CD1c-positive myeloid dendritic cell (primary cell): Measurements from ENCODE around the gene ANTXRL.
"Not testable (repeated sequence)": the region's sequence is repeated elsewhere in the genome, so short reads cannot be mapped to it uniquely, and the experiment has no call there.

Experiments
- DNase-seq: peaks from one replicate; pipeline ENCODE4 v3.0.0-alpha.2; 2016; ENCODE audit errors: extremely low spot score

Gene ANTXRL

DNA sequence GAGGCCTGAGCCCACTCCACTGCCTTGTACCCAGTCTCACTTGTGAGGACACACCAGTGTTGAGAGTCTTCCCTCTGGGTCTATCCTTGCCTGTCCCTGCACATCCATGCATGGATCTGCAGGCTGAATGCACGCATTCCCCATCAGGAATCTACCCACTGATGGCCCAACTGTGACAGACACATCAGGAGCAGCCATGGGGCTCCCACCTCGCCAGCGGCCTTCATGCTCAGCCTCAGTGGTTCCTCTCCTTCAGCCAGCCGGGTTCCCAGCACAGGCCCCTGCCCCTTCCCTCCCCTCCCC is 21.3 kb downstream of the ANTXRL start:
- no peak for DNase-seq

- DNase-seq = no peak
These were observed 22.1 kb downstream of the ANTXRL start for GRCh38 chr10:46308666-46309450.

DNA sequence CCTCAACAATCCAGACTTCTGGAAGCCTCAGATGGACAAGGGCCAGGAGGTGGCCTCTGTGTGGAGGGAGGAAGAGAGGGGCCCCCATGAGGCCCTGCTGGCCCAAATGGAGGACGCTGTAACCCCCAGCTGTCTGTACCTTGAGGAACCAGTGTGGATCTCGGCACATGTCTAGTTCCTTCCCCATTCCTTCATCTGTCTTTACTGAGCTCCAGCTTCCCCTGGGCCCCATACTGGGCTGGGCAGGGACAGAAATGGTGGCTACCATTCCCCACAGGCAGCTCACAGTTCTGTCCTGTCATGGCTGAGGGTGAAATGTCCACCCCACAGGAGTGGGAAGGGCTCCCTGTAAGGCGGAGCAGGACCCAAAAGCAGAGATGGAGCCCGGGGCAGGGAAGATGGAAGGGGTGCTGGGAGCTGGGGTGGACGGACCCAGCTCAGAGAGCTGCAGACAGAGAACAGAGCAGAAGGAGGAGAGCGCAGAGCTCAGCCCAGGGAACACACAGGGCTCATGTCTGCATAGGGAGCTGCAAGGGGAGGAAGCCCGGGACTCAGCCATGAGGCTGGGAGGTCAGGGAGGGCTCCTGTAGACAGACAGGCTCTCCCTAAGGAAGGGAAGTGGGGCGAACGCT is 22.8 kb downstream of the ANTXRL start:
- no peak for DNase-seq

GRCh38 chr10:46310143-46310514 is 23.3 kb downstream of the ANTXRL start:
- no peak for DNase-seq

GRCh38 chr10:46310851-46311250 is 24.1 kb downstream of the ANTXRL start:
- no peak for DNase-seq

GRCh38 chr10:46311501-46311951 is 24.7 kb downstream of the ANTXRL start:
- no peak for DNase-seq

- not testable (repeated sequence) for DNase-seq
These were observed 25.2 kb downstream of the ANTXRL start for GRCh38 chr10:46311961-46312431.

DNA sequence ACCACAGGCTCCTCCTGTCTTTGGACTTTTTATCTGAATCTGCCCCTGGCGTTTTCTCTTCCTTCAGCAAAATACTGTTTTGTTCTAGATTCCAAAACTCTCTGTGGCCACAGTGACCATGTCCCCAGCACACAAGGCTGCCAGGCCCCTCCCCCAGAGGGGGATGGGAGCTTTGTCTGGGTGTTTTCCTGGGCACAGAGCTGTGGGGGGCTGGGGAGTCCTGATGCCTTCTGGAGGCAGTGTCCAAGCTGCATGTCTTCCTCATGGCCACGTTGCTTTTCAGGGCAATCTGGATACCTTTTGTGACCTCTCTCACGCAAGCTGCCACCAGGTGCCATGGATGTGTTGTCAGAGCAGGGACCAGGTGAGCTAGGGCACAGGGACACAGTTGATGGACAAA is 26.2 kb downstream of the ANTXRL start:
- DNase-seq = no peak

- DNase-seq = no peak
These were observed 27.3 kb downstream of the ANTXRL start for GRCh38 chr10:46314071-46314470.

DNA sequence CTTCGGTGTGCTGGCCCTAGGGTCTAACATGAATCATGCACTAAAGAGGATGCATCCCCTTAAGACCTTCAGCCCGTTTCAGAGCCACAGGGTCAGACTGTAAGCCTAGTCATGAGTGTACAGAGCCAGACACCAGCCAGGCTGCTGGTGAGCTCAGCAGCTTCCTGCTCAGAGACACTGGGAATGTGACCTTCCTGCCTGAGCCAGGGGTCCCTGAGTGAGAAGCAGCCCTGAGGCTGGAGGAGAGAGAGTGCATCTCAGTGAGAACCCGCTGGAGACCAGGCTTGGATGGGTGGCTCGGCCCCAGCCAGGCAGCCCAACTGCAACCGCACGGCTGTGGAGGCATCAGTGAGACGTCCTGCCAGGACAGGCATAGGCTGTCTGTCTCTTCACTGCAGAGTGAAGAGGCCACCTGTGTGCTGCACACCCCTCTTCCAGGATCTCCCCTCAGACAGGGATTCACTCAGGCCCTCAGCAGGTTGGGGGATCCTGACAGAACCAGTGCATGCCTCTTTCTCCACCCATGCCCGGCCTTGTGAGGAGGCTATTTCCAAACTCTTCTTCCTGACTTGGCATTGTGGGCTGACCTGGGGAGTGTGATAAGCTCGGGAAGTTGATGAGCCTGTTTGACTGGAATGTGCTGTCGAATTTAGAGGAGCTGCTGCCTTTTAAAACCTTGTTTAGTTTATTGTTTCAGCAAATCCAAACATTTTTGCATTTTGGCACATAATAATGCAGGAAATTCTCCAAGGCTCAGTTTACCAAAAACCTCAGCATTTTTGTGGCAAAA is 28.5 kb downstream of the ANTXRL start:
- not testable (repeated sequence) for DNase-seq

DNA sequence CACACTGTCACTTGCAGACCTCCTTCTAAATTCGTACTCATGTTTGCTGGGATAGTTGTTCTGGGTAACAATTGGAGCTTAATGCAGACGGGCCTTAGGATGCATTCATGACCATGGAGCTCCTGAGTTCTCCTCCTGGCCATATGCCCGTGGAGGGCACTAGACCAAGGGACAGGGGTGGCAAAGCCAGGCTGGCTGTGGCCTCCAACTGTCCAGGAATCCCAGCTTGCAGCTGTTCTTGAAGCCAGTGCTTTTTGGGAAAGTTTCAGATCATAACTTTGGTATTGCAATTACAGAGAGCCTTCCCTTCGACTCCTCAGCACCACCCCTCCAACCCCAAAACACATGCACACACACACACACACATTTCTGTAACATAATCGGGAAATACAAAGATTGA is 30.6 kb downstream of the ANTXRL start:
- no peak for DNase-seq

- no peak for DNase-seq
These were observed 31.1 kb downstream of the ANTXRL start for GRCh38 chr10:46317889-46318288.

DNA sequence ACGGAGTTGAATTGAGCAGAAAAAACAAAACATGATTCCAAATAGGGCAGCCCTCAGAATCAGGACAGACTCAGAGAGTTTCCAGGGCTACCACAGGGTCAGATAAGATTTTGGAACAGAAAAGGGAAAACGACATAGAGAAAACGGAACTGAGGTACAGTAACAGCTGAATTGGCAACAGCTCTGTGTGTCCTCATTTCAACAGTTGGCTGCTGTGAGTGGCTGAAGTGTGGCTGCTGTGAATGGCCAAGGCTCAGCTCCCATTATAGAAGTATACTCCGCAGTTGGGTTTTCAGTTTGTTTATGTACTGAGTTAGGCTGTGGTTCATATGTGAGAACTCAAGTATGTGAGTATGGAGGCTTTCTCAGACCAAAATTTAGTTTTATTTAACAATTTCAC is 32.0 kb downstream of the ANTXRL start:
- no peak for DNase-seq

DNA sequence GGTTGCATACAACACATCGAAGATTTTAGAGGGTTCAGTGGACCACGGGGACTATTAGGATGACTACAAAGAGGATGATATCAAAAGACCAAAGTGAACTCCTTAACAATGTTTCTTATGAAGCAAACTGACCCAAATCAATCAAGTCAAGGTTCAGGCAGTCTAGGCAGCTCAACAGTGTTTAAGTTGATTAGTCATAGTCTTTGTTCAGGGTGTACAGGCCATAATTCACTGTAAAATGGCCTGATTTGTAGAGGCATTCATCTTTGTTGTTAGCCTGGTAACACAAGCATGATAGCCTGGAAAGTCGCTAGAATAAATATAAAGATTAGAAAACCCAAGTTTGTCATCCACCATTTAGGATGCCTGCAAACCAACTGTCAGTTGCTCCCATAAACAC is 32.6 kb downstream of the ANTXRL start:
- DNase-seq = no peak

DNA sequence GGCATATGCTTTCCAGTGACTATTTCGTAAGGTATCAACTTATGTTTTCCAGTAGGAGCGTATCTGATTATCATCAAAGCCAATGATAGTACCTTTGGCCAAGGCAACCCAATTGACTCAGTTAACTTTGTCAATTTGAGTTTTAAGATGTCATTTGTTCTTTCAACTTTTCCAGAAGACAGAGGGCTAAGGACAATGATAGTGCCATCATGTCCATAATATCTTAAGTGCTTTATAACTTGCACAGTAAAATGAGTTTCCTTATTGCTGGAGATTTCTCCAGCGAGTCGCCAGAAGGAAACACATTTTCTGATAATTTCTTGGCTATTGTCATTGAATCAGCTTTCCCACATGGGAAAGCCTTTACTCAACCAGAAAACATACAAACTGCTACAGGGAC is 35.0 kb downstream of the ANTXRL start:
- no peak for DNase-seq

GRCh38 chr10:46323176-46323575 is 36.4 kb downstream of the ANTXRL start:
- DNase-seq = no peak

GRCh38 chr10:46325021-46325420 is 38.2 kb downstream of the ANTXRL start:
- no peak for DNase-seq

DNA sequence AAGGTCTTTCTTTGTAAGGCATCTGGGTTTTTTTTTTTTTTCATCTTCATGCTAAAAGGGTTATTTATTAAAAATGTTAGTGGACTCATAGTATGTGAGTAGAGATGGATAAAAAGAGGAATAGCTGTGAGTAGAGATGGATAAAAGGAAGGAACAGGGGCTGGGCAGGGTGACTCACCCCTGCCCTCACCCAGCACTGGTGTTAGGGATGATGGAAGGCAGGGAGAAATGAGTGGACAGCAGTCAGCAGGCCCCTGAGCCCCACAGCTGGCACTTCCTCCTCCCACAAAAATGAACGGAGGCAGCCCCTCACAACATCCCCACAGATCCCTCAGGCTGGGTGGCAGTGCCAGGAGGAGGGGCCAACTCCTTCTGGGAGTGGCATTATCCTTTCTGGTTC is 39.3 kb downstream of the ANTXRL start:
- DNase-seq = no peak

GRCh38 chr10:46326971-46327370 is 40.2 kb downstream of the ANTXRL start:
- DNase-seq = no peak

GRCh38 chr10:46327685-46328084 is 40.9 kb downstream of the ANTXRL start:
- no peak for DNase-seq

DNA sequence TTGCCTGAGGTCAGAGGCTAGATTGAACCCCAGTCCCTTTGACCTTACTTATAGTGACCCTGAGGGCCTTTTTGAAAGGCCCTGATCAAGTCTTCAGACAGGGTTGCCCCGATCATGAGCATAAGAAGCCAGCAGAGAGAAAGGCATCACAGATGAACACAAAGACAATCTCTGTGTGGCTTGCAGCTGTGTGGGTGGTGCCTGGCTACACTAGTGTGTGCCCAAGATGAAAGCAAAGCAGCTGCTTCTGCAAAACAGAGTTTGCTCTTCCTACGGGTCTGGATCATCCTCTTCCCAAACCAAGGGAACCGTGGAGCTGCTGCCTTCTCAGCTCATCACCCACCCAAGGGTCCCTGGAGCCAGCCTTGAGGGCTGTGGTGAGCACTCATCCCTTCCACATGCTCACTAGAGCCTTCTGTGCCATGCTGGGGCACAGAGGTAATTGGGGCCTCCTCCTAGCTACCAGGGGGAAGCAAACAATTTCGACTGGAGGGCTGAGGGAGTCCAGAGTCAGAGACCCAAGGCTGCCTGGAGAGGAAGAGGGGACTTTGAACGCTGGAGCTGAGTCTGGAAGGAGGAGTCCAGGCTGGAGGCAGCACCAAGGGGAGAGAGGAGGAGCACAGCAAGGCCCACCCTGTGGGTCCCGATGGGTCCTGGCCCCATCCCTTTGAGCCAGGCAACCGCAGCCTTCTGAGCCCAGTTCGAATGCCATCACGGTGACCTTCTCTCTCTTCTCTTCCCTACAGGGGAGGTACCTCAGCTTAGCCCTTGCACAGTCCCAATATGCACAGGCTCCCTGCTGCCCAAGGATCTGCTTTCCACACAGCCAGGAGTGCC is 42.3 kb downstream of the ANTXRL start:
- DNase-seq = no peak

- DNase-seq = no peak
These were observed 42.9 kb downstream of the ANTXRL start for GRCh38 chr10:46329690-46330016.
